SU-DHL-6 (cell line): Measurements from ENCODE around the gene LHPP.

Experiments used
- EZH2phosphoT487 ChIP-seq: fragments of 200-600 bp; sonication (generic), shearing (Covaris generic); conservative IDR thresholded peaks from 2 replicates; pipeline ENCODE4 v1.6.1; 2018; ENCODE audit warnings: mild to moderate bottlenecking, antibody characterized with exemption, low read length, moderate library complexity, mixed read lengths
- TF ChIP-seq, protein P1 (sequence below): fragments of 200-600 bp; sonication (generic); IDR thresholded peaks from one replicate; pipeline ENCODE4 v1.5.1; 2017; ENCODE audit warnings: antibody characterized with exemption, mild to moderate bottlenecking, low read length, moderate library complexity; ENCODE audit not compliant: insufficient read depth, poor library complexity, severe bottlenecking

DNA sequence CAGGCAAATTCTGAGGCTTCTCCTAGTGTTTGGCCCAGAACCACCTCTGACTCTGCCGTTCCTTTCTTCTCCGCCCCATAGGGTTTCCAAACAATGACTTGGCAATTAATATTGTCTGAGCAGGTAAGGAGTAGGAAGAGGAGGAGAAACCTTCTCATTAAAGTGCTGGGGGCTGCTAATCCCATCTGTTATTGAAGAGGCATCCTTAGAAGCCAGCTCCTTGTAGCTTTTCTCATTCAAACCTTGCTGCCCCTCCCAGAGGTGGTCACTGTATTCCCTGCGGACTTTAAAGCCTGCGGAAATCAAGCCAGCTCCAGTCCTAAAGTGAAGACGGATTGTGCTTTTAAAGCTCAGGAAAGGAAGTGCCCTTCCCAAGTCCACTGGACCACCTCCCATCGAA, 10.3 kb upstream of the LHPP start:
- TF ChIP-seq, protein P1, sequence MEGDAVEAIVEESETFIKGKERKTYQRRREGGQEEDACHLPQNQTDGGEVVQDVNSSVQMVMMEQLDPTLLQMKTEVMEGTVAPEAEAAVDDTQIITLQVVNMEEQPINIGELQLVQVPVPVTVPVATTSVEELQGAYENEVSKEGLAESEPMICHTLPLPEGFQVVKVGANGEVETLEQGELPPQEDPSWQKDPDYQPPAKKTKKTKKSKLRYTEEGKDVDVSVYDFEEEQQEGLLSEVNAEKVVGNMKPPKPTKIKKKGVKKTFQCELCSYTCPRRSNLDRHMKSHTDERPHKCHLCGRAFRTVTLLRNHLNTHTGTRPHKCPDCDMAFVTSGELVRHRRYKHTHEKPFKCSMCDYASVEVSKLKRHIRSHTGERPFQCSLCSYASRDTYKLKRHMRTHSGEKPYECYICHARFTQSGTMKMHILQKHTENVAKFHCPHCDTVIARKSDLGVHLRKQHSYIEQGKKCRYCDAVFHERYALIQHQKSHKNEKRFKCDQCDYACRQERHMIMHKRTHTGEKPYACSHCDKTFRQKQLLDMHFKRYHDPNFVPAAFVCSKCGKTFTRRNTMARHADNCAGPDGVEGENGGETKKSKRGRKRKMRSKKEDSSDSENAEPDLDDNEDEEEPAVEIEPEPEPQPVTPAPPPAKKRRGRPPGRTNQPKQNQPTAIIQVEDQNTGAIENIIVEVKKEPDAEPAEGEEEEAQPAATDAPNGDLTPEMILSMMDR: no peak
- no peak for TF ChIP-seq EZH2phosphoT487
